HG02623 (cell line): Measurements from ENCODE around the gene DIPK1C.

Source experiments
- ATAC-seq: cut with Tn5 transposase; IDR thresholded peaks from one replicate; pipeline ENCODE4 v1.9.1; 2021; ENCODE audit warnings: moderate library complexity; ENCODE audit not compliant: unreplicated experiment

The DIPK1C gene

GRCh38 chr18:74486119-74486849 is 29.2 kb upstream of the DIPK1C start:
- no peak for ATAC-seq

- ATAC-seq = no peak
Measured at GRCh38 chr18:74482697-74483096, 25.6 kb upstream of the DIPK1C start.

- no peak for ATAC-seq
Measured at GRCh38 chr18:74480149-74480651, 23.1 kb upstream of the DIPK1C start.

GRCh38 chr18:74479486-74480148 is 22.5 kb upstream of the DIPK1C start:
- no peak for ATAC-seq

GRCh38 chr18:74478880-74479279 is 21.8 kb upstream of the DIPK1C start:
- no peak for ATAC-seq

GRCh38 chr18:74478316-74478715 is 21.2 kb upstream of the DIPK1C start:
- no peak for ATAC-seq

GRCh38 chr18:74477771-74478170 is 20.7 kb upstream of the DIPK1C start:
- ATAC-seq = no peak

- ATAC-seq = no peak
Measured at GRCh38 chr18:74476140-74476539, 19.0 kb upstream of the DIPK1C start.

GRCh38 chr18:74473976-74474640 is 17.0 kb upstream of the DIPK1C start:
- no peak for ATAC-seq

- ATAC-seq = no peak
Measured at GRCh38 chr18:74472312-74472711, 15.2 kb upstream of the DIPK1C start.

GRCh38 chr18:74468547-74469061 is 11.5 kb upstream of the DIPK1C start:
- no peak for ATAC-seq

GRCh38 chr18:74465775-74466174 is 8.7 kb upstream of the DIPK1C start:
- ATAC-seq = no peak

- ATAC-seq = no peak
Measured at GRCh38 chr18:74463983-74464382, 6.9 kb upstream of the DIPK1C start.

GRCh38 chr18:74463254-74463653 is 6.1 kb upstream of the DIPK1C start:
- no peak for ATAC-seq

GRCh38 chr18:74460825-74461224 is 3.7 kb upstream of the DIPK1C start:
- no peak for ATAC-seq

- no peak for ATAC-seq
Measured at GRCh38 chr18:74459889-74460288, 2.8 kb upstream of the DIPK1C start.

GRCh38 chr18:74457725-74458421 is 765 bp upstream of the DIPK1C start:
- no peak for ATAC-seq

GRCh38 chr18:74456349-74457042 is 612 bp downstream of the DIPK1C start:
- no peak for ATAC-seq

GRCh38 chr18:74456017-74456348 is 1.1 kb downstream of the DIPK1C start:
- ATAC-seq = no peak

- ATAC-seq = no peak
Measured at GRCh38 chr18:74455386-74455785, 1.7 kb downstream of the DIPK1C start.
